NCI-H1092 (cell line): Measurements from ENCODE around the gene CPNE8.
"Not testable (repeated sequence)": the region's sequence is repeated elsewhere in the genome, so short reads cannot be mapped to it uniquely, and the experiment has no call there.

ENCODE experiments used
- DNase-seq: peaks from one replicate; lab custom pipeline; 2025; lab: John Stamatoyannopoulos, UW

Gene CPNE8

GRCh38 chr12:38825006-38825405 is 80.4 kb downstream of the CPNE8 start:
- DNase-seq, result no peak

- DNase-seq, result no peak
These were observed 81.7 kb downstream of the CPNE8 start for GRCh38 chr12:38823738-38824137.

GRCh38 chr12:38823314-38823713 is 82.1 kb downstream of the CPNE8 start:
- DNase-seq, result no peak

GRCh38 chr12:38817942-38818341 is 87.4 kb downstream of the CPNE8 start:
- no peak for DNase-seq

- DNase-seq, result no peak
These were observed 91.5 kb downstream of the CPNE8 start for GRCh38 chr12:38813923-38814322.

- DNase-seq, result no peak
These were observed 93.5 kb downstream of the CPNE8 start for GRCh38 chr12:38811814-38812356.

GRCh38 chr12:38809832-38810231 is 95.6 kb downstream of the CPNE8 start:
- DNase-seq, result no peak

GRCh38 chr12:38788106-38788505 is 117.3 kb downstream of the CPNE8 start:
- DNase-seq, result no peak

GRCh38 chr12:38785381-38785780 is 120.0 kb downstream of the CPNE8 start:
- no peak for DNase-seq

- no peak for DNase-seq
These were observed 122.1 kb downstream of the CPNE8 start for GRCh38 chr12:38783304-38783703.

GRCh38 chr12:38782359-38782758 is 123.0 kb downstream of the CPNE8 start:
- no peak for DNase-seq

- no peak for DNase-seq
These were observed 128.7 kb downstream of the CPNE8 start for GRCh38 chr12:38776647-38777046.

- DNase-seq, result no peak
These were observed 129.9 kb downstream of the CPNE8 start for GRCh38 chr12:38775457-38775856.

GRCh38 chr12:38772437-38772836 is 133.0 kb downstream of the CPNE8 start:
- no peak for DNase-seq

GRCh38 chr12:38771871-38772270 is 133.5 kb downstream of the CPNE8 start:
- DNase-seq, result no peak

GRCh38 chr12:38761636-38762342 is 143.6 kb downstream of the CPNE8 start:
- DNase-seq, result no peak

- no peak for DNase-seq
These were observed 144.3 kb downstream of the CPNE8 start for GRCh38 chr12:38761111-38761510.

- DNase-seq, result no peak
These were observed 145.8 kb downstream of the CPNE8 start for GRCh38 chr12:38759621-38760020.

GRCh38 chr12:38746744-38747143 is 158.6 kb downstream of the CPNE8 start:
- no peak for DNase-seq

- DNase-seq, result no peak
These were observed 159.8 kb downstream of the CPNE8 start for GRCh38 chr12:38745601-38746000.

GRCh38 chr12:38744041-38744440 is 161.3 kb downstream of the CPNE8 start:
- no peak for DNase-seq

- not testable (repeated sequence) for DNase-seq
These were observed 162.9 kb downstream of the CPNE8 start for GRCh38 chr12:38742496-38742895.

- no peak for DNase-seq
These were observed 168.6 kb downstream of the CPNE8 start for GRCh38 chr12:38736821-38737220.

GRCh38 chr12:38732761-38733160 is 172.6 kb downstream of the CPNE8 start:
- no peak for DNase-seq
